Right ventricle myocardium superior (tissue), 1 donor: ENCODE data around the gene ZSCAN5A. TPM values are rescaled to one million over a fixed set of nuclear protein-coding genes. Genes with fewer than 3 reads are reported as not detected.
"Not testable (repeated sequence)": the region's sequence is repeated elsewhere in the genome, so short reads cannot be mapped to it uniquely, and the experiment has no call there.

Experiments used
- ATAC-seq: fragments of 200-7000 bp; cut with Tn5 transposase; one replicate; pipeline ENCODE4 v1.9.1; 2020; ENCODE audit warnings: mild to moderate bottlenecking; ENCODE audit not compliant: poor library complexity
- DNase-seq: peaks from one replicate; pipeline ENCODE4 v3.0.0-alpha.2; 2020
- intact Hi-C: fragments of 100-400 bp; cut with DNase I; formaldehyde crosslinking; loops from one replicate; pipeline ENCODE4 v1.11.2; 2022
- long read RNA-seq: library from polyadenylated mRNA; unstranded; transcript quantifications from one replicate; pipeline ENCODE4 v2.0.0, GENCODE V29; 2021
- total RNA-seq: library from RNA; stranded (reverse); fragmentation: NEBNext Ultra II Directional; extraction: Animal tissue kit (Norgen Biotek cat#: 25700); gene quantifications from one replicate; pipeline ENCODE4 v1.2.1, GENCODE V29; 2021
- donor health status: DM: no; HTN: yes; CAD: no; lungs with severe emphysema.

ZSCAN5A gene
- 16.0 TPM for total RNA-seq
- long read RNA-seq, partial matches to known transcripts: 0 of 16 reads
- long read RNA-seq, other reads (novel, unspliced or antisense): 13 of 16 reads

- ATAC-seq (peak; percentile 96), DNase-seq (peak; percentile 97)
- intact Hi-C loops: no loop called here
Measured at GRCh38 chr19:56314381-56315076, at the start of gene ZSCAN5A. TSS of gene ZSCAN5A (minus strand) at chr19:56314839. CDS start at chr19:56225046, 89,793 bp downstream.

GRCh38 chr19:56360841-56361240, 46.2 kb upstream of the ZSCAN5A start:
- no peak for DNase-seq
- intact Hi-C loops: no loop called here

GRCh38 chr19:56356944-56357343, 42.3 kb upstream of the ZSCAN5A start:
- DNase-seq (no peak), ATAC-seq (no peak)
- intact Hi-C loops: no loop called here

More at GRCh38 chr19:56360841-56361240, 46.2 kb upstream of the ZSCAN5A start:
- ATAC-seq: no peak

GRCh38 chr19:56355517-56355916, 40.9 kb upstream of the ZSCAN5A start:
- DNase-seq (no peak), ATAC-seq (no peak)
- intact Hi-C loops: no loop called here

GRCh38 chr19:56351208-56351607, 36.6 kb upstream of the ZSCAN5A start:
- no peak for DNase-seq
- intact Hi-C loops: loop anchor here (5.0 kb wide), 2 partner anchors 99 to 274 kb away; no protein-coding TSS in a partner anchor
- ATAC-seq: no peak

GRCh38 chr19:56350416-56351045, 35.9 kb upstream of the ZSCAN5A start:
- ATAC-seq (peak; percentile 58), DNase-seq (no peak)
- intact Hi-C loops: loop anchor here (5.0 kb wide), 2 partner anchors 98 to 273 kb away; no protein-coding TSS in a partner anchor

- DNase-seq: no peak
- intact Hi-C loops: no loop called here
- ATAC-seq: no peak
Measured at GRCh38 chr19:56348289-56348877, 33.7 kb upstream of the ZSCAN5A start.

- no peak for DNase-seq
- no peak for ATAC-seq
- intact Hi-C loops: no loop called here
Measured at GRCh38 chr19:56347163-56347778, 32.6 kb upstream of the ZSCAN5A start.

GRCh38 chr19:56341948-56342347, 27.3 kb upstream of the ZSCAN5A start:
- ATAC-seq: no peak
- no peak for DNase-seq
- intact Hi-C loops: no loop called here

- DNase-seq, ATAC-seq, intact Hi-C loops: not testable (repeated sequence)
Measured at GRCh38 chr19:56339031-56339430, 24.4 kb upstream of the ZSCAN5A start.

- DNase-seq, intact Hi-C loops, ATAC-seq: not testable (repeated sequence)
Measured at GRCh38 chr19:56337077-56337476, 22.4 kb upstream of the ZSCAN5A start.

GRCh38 chr19:56335371-56335770, 20.7 kb upstream of the ZSCAN5A start:
- ATAC-seq, DNase-seq, intact Hi-C loops: not testable (repeated sequence)

- intact Hi-C loops: loop anchor here (5.0 kb wide), 2 partner anchors 81 to 266 kb away; no protein-coding TSS in a partner anchor
- ATAC-seq (peak; percentile 67), DNase-seq (no peak)
Measured at GRCh38 chr19:56333506-56333905, 18.9 kb upstream of the ZSCAN5A start.

- intact Hi-C loops: loop anchor here (5.0 kb wide), 2 partner anchors 80 to 265 kb away; no protein-coding TSS in a partner anchor
- DNase-seq (no peak), ATAC-seq (no peak)
Measured at GRCh38 chr19:56332695-56333094, 18.1 kb upstream of the ZSCAN5A start.

- DNase-seq: no peak
- no peak for ATAC-seq
- intact Hi-C loops: no loop called here
Measured at GRCh38 chr19:56324436-56324835, 9.8 kb upstream of the ZSCAN5A start.

GRCh38 chr19:56321989-56322440, 7.4 kb upstream of the ZSCAN5A start:
- DNase-seq (no peak), ATAC-seq (peak; percentile 27)
- intact Hi-C loops: no loop called here

GRCh38 chr19:56321254-56321988, 6.8 kb upstream of the ZSCAN5A start:
- ATAC-seq: peak; percentile 34
- DNase-seq: no peak
- intact Hi-C loops: no loop called here

GRCh38 chr19:56319991-56320390, 5.4 kb upstream of the ZSCAN5A start:
- no peak for ATAC-seq
- no peak for DNase-seq
- intact Hi-C loops: no loop called here
